GM12878 (cell line): ENCODE measurements around the gene TXNRD3.

Experiments
- CEBPB ChIP-seq, 2 experiments: fragments of 150-350 bp in 1 of 2; IDR thresholded peaks; 2 replicates each; pipeline ENCODE4 v1.6.1; 2012 to 2014; ENCODE audit warnings: low read depth in 2 of 2, low read length in 2 of 2, borderline replicate concordance in 1 of 2, inconsistent platforms in 1 of 2
- ELK1 ChIP-seq: IDR thresholded peaks from 2 replicates; pipeline ENCODE4 v1.6.1; 2012; ENCODE audit warnings: low read depth, low read length, improper control_type of control experiment
- HDAC6 ChIP-seq: fragments of 200-600 bp; sonication (generic); IDR thresholded peaks from one replicate; pipeline ENCODE4 v1.8.0; 2017; ENCODE audit warnings: antibody characterized with exemption; ENCODE audit not compliant: unreplicated experiment
- KDM1A ChIP-seq: fragments of 200-600 bp; sonication (generic); IDR thresholded peaks from 2 replicates; pipeline ENCODE4 v1.6.1; 2016; ENCODE audit warnings: borderline replicate concordance
- RCOR1 ChIP-seq: conservative IDR thresholded peaks from 2 replicates; pipeline ENCODE4 v1.6.1; 2012; ENCODE audit warnings: low read depth, low read length, improper control_type of control experiment
- REST ChIP-seq: IDR thresholded peaks from 2 replicates; pipeline ENCODE4 v1.6.1; 2012; ENCODE audit warnings: mild to moderate bottlenecking, low read depth, low read length
- ZBTB40 ChIP-seq: fragments of 450-650 bp; IDR thresholded peaks from 2 replicates; pipeline ENCODE4 v1.6.1; 2016; ENCODE audit warnings: mild to moderate bottlenecking, moderate library complexity, borderline replicate concordance

- no peak for TF ChIP-seq RCOR1
- TF ChIP-seq HDAC6: no peak
- no peak for TF ChIP-seq REST
- no peak for TF ChIP-seq CEBPB (IDR thresholded peaks at IDR 0.05; ENCODE audit: borderline replicate concordance in 1 of 2, low read depth in 2 of 2, low read length in 2 of 2)
- TF ChIP-seq ZBTB40: no peak
- no peak for TF ChIP-seq KDM1A
- no peak for TF ChIP-seq ELK1
Measured at GRCh38 chr3:126699011-126699410, 44.1 kb upstream of the TXNRD3 start.
